Measurements from ENCODE around the gene DIAPH2. TPM values are rescaled to one million over a fixed set of nuclear protein-coding genes. Genes with fewer than 3 reads are reported as not detected.
"Not testable (repeated sequence)": the region's sequence is repeated elsewhere in the genome, so short reads cannot be mapped to it uniquely, and the experiment has no call there.

Gene DIAPH2
- total and polyA plus RNA-seq, 2 donors (not counting 1 experiment from before 2014, with no cell fraction given), result 4.2 to 32.4 TPM

GRCh38 chrX:96843566-96843965, 158.9 kb downstream of the DIAPH2 start:
- no peak overlapping the region for H3K4me3 ChIP-seq (ENCODE audit: control extremely low read depth in 1 of 5, extremely low read depth in 1 of 5, insufficient read depth in 1 of 5, low read depth in 2 of 5, low read length in 4 of 5)
- ATAC-seq (ENCODE audit: low read depth), result no peak

GRCh38 chrX:96846841-96847240, 162.2 kb downstream of the DIAPH2 start:
- TF ChIP-seq CTCF (IDR thresholded peaks at IDR 0.05) (no peak), EZH2 (IDR thresholded peaks at IDR 0.05; ENCODE audit: borderline replicate concordance, insufficient read depth, low read depth, low read length, poor library complexity, severe bottlenecking) (no peak)
- H3K27ac Mint-ChIP-seq, result no peak overlapping the region
- Histone ChIP-seq H3K27ac (ENCODE audit: low read length in 2 of 2) (no peak overlapping the region), H2AFZ (ENCODE audit: insufficient read depth, low read depth, low read length, poor library complexity, severe bottlenecking) (no peak overlapping the region), H3K27me3 (replicated peaks in 1 of 4; ENCODE audit: control extremely low read depth in 1 of 4, control insufficient read depth in 3 of 4, insufficient read depth in 4 of 4, low read length in 3 of 4) (no peaks in the 10 kb centered on the region), H3K79me2 (ENCODE audit: control insufficient read depth, insufficient read depth, low read length) (no peaks in the 10 kb centered on the region), H3K36me3 (replicated peaks in 1 of 2; ENCODE audit: control extremely low read depth in 1 of 2, control insufficient read depth in 1 of 2, extremely low read depth in 1 of 2, insufficient read depth in 2 of 2, low read length in 1 of 2) (no peaks in the 10 kb centered on the region), H4K20me1 (ENCODE audit: control insufficient read depth, insufficient read depth, low read length, poor library complexity, severe bottlenecking) (no peaks in the 10 kb centered on the region), H3K4me1 (ENCODE audit: control insufficient read depth in 2 of 2, insufficient read depth in 2 of 2, low read length in 2 of 2) (no peaks in the 10 kb centered on the region), H3K4me3 (ENCODE audit: control extremely low read depth in 1 of 5, extremely low read depth in 1 of 5, insufficient read depth in 1 of 5, low read depth in 2 of 5, low read length in 4 of 5) (no peak overlapping the region), H3K9me3 (ENCODE audit: control extremely low read depth in 1 of 3, control insufficient read depth in 2 of 3, insufficient read depth in 1 of 3, low read length in 2 of 3) (no peaks in the 10 kb centered on the region), H3K9ac (ENCODE audit: low read length) (no peak overlapping the region), H3K4me2 (replicated peaks; ENCODE audit: low read depth, low read length, poor library complexity, severe bottlenecking) (no peak overlapping the region)
- no peaks in the 10 kb centered on the region for H3K9me3 Mint-ChIP-seq (ENCODE audit: insufficient read depth)
- no CpG with 5 or more reads among the region's 1 CpG for whole genome bisulfite sequencing (ENCODE audit: insufficient coverage)
- H3K4me1 Mint-ChIP-seq, result no peaks in the 10 kb centered on the region
- CTCF ChIA-PET, result no interaction called here
- no peaks in the 10 kb centered on the region for H3K27me3 Mint-ChIP-seq
- ATAC-seq (ENCODE audit: low read depth) (no peak), DNase-seq (no peak)
- H3K4me3 Mint-ChIP-seq, result no peak overlapping the region
- intact Hi-C loops (cut with micrococcal nuclease), result no loop called here
- POLR2A ChIA-PET, result no interaction called here

More at GRCh38 chrX:96843566-96843965, 158.9 kb downstream of the DIAPH2 start:
- Histone ChIP-seq H3K9ac (ENCODE audit: low read length) (no peak overlapping the region), H3K36me3 (replicated peaks in 1 of 2; ENCODE audit: control extremely low read depth in 1 of 2, control insufficient read depth in 1 of 2, extremely low read depth in 1 of 2, insufficient read depth in 2 of 2, low read length in 1 of 2) (no peaks in the 10 kb centered on the region), H3K9me3 (ENCODE audit: control extremely low read depth in 1 of 3, control insufficient read depth in 2 of 3, insufficient read depth in 1 of 3, low read length in 2 of 3) (no peaks in the 10 kb centered on the region), H3K27ac (ENCODE audit: low read length in 2 of 2) (no peak overlapping the region), H3K79me2 (ENCODE audit: control insufficient read depth, insufficient read depth, low read length) (peaks cover 3% of the 10 kb centered on the region), H3K4me2 (replicated peaks; ENCODE audit: low read depth, low read length, poor library complexity, severe bottlenecking) (no peak overlapping the region), H4K20me1 (ENCODE audit: control insufficient read depth, insufficient read depth, low read length, poor library complexity, severe bottlenecking) (no peaks in the 10 kb centered on the region), H3K4me1 (ENCODE audit: control insufficient read depth in 2 of 2, insufficient read depth in 2 of 2, low read length in 2 of 2) (no peaks in the 10 kb centered on the region), H3K27me3 (replicated peaks in 1 of 4; ENCODE audit: control extremely low read depth in 1 of 4, control insufficient read depth in 3 of 4, insufficient read depth in 4 of 4, low read length in 3 of 4) (no peaks in the 10 kb centered on the region), H2AFZ (ENCODE audit: insufficient read depth, low read depth, low read length, poor library complexity, severe bottlenecking) (no peak overlapping the region)
- H3K27me3 Mint-ChIP-seq, result no peaks in the 10 kb centered on the region
- H3K9me3 Mint-ChIP-seq (ENCODE audit: insufficient read depth), result no peaks in the 10 kb centered on the region
- H3K4me3 Mint-ChIP-seq, result no peak overlapping the region
- ChIA-PET CTCF (no interaction called here), POLR2A (no interaction called here)
- no peak for TF ChIP-seq EZH2 (IDR thresholded peaks at IDR 0.05; ENCODE audit: borderline replicate concordance, insufficient read depth, low read depth, low read length, poor library complexity, severe bottlenecking)
- TF ChIP-seq CTCF (IDR thresholded peaks at IDR 0.05), result no peak
- intact Hi-C loops (cut with micrococcal nuclease), result no loop called here
- H3K4me1 Mint-ChIP-seq, result no peaks in the 10 kb centered on the region
- H3K27ac Mint-ChIP-seq, result no peak overlapping the region
- no peak for DNase-seq
- no CpG with 5 or more reads among the region's 5 CpGs for WGBS (ENCODE audit: insufficient coverage)

- WGBS (ENCODE audit: insufficient coverage), result 100% methylated on average over 1 of the region's 4 CpGs
- H2AFZ ChIP-seq (ENCODE audit: insufficient read depth, low read depth, low read length, poor library complexity, severe bottlenecking); intact Hi-C loops (cut with micrococcal nuclease); H3K79me2 ChIP-seq (ENCODE audit: control insufficient read depth, insufficient read depth, low read length); H3K4me1 ChIP-seq (ENCODE audit: control insufficient read depth in 2 of 2, insufficient read depth in 2 of 2, low read length in 2 of 2); H3K9me3 ChIP-seq (ENCODE audit: control extremely low read depth in 1 of 3, control insufficient read depth in 2 of 3, insufficient read depth in 1 of 3, low read length in 2 of 3); H3K27me3 Mint-ChIP-seq; H3K4me3 ChIP-seq (ENCODE audit: control extremely low read depth in 1 of 5, extremely low read depth in 1 of 5, insufficient read depth in 1 of 5, low read depth in 2 of 5, low read length in 4 of 5); H3K27me3 ChIP-seq (replicated peaks in 1 of 4; ENCODE audit: control extremely low read depth in 1 of 4, control insufficient read depth in 3 of 4, insufficient read depth in 4 of 4, low read length in 3 of 4); ATAC-seq (ENCODE audit: low read depth); DNase-seq; H3K27ac Mint-ChIP-seq; H3K9ac ChIP-seq (ENCODE audit: low read length); H3K27ac ChIP-seq (ENCODE audit: low read length in 2 of 2); H3K36me3 ChIP-seq (replicated peaks in 1 of 2; ENCODE audit: control extremely low read depth in 1 of 2, control insufficient read depth in 1 of 2, extremely low read depth in 1 of 2, insufficient read depth in 2 of 2, low read length in 1 of 2); POLR2A ChIA-PET; H3K4me2 ChIP-seq (replicated peaks; ENCODE audit: low read depth, low read length, poor library complexity, severe bottlenecking); H3K4me3 Mint-ChIP-seq; H4K20me1 ChIP-seq (ENCODE audit: control insufficient read depth, insufficient read depth, low read length, poor library complexity, severe bottlenecking); CTCF ChIA-PET; H3K9me3 Mint-ChIP-seq (ENCODE audit: insufficient read depth): not testable (repeated sequence)
- peaks cover 17% of the 10 kb centered on the region for H3K4me1 Mint-ChIP-seq
Observed at GRCh38 chrX:96859422-96859821, 174.8 kb downstream of the DIAPH2 start.

Data from B cell (primary cell).